ENCODE data around the gene GRM8. TPM values are rescaled to one million over a fixed set of nuclear protein-coding genes. Genes with fewer than 3 reads are reported as not detected.

The GRM8 gene
- polyA plus RNA-seq, 1 donor (not counting 4 experiments of a cell fraction or from before 2014, with no cell fraction given): not detected

DNA sequence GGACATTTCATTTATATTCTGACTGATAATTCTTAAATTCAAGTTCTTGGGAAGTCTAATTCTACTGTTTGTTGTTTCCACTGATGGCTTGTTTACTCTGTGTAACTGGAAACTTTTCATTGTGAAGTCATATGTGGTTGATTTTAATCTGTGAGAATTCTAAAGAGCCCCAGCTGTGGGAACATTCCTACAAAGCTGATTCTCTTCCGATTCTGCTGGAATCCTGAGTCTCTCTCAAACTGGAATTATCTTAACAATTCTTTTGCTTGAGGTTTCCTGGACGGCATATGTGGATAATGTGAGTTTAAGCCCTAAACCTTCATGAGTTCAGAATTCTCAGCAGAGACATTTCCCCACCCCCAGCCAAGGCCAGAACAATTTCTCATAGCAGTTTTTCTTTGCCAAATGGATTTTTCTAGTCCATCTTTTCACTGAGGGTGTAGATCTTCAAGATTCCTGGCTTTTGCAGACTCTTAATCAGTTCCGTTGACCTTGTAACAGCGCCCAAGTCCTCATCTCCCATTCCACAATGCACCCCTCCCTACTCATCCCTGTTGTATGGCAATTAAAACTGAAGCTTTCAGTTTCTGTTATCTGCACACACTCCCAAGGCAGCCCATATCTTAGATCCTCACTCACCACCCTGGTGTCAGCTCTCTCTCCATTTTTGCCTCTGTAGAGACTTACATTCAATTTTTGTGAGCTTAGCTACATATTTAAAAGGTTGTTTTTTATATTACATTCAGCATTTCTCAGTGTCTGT is 37.6 kb downstream of the GRM8 start:
- no peaks in the 10 kb centered on the region for H4K20me1 ChIP-seq (ENCODE audit: control insufficient read depth, extremely low read depth, insufficient read depth, low read length)
- no peak for DNase-seq (ENCODE audit: low read depth, low spot score)
- H3K4me1 ChIP-seq (ENCODE audit: control insufficient read depth, extremely low read depth, insufficient read depth, low read length): no peaks in the 10 kb centered on the region
- H3K9ac ChIP-seq (ENCODE audit: control insufficient read depth, extremely low read depth, insufficient read depth, low read length): no peak overlapping the region
- H3K36me3 ChIP-seq (ENCODE audit: control insufficient read depth in 2 of 2, extremely low read depth in 1 of 2, insufficient read depth in 2 of 2, low read length in 2 of 2): no peaks in the 10 kb centered on the region
- H3K9me3 ChIP-seq (ENCODE audit: control insufficient read depth, low read depth, low read length): no peaks in the 10 kb centered on the region
- no peaks in the 10 kb centered on the region for H3K79me2 ChIP-seq (ENCODE audit: control insufficient read depth, insufficient read depth, low read length)
- no peaks in the 10 kb centered on the region for H3K9me1 ChIP-seq (ENCODE audit: control insufficient read depth, extremely low read depth, insufficient read depth, low read length)
- dilution Hi-C loops (cut with MboI; ENCODE audit: extremely low pct_ligation_motif_present, low sequenced_read_pairs): no loop called here
- TF ChIP-seq, protein P1, sequence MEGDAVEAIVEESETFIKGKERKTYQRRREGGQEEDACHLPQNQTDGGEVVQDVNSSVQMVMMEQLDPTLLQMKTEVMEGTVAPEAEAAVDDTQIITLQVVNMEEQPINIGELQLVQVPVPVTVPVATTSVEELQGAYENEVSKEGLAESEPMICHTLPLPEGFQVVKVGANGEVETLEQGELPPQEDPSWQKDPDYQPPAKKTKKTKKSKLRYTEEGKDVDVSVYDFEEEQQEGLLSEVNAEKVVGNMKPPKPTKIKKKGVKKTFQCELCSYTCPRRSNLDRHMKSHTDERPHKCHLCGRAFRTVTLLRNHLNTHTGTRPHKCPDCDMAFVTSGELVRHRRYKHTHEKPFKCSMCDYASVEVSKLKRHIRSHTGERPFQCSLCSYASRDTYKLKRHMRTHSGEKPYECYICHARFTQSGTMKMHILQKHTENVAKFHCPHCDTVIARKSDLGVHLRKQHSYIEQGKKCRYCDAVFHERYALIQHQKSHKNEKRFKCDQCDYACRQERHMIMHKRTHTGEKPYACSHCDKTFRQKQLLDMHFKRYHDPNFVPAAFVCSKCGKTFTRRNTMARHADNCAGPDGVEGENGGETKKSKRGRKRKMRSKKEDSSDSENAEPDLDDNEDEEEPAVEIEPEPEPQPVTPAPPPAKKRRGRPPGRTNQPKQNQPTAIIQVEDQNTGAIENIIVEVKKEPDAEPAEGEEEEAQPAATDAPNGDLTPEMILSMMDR (optimal IDR thresholded peaks at IDR 0.05 in 1 of 3, IDR thresholded peaks at IDR 0.05 in 1 of 3, conservative IDR thresholded peaks at IDR 0.05 in 1 of 3; ENCODE audit: extremely low read depth in 1 of 3, insufficient read depth in 2 of 3, low read length in 3 of 3): no peak
- TF ChIP-seq EZH2 (IDR thresholded peaks at IDR 0.05; ENCODE audit: low read length): no peak
- H3K4me2 ChIP-seq (ENCODE audit: control insufficient read depth, extremely low read depth, insufficient read depth, low read depth, low read length): no peak overlapping the region
- no peak overlapping the region for H3K27ac ChIP-seq (ENCODE audit: control insufficient read depth, insufficient read depth, low read length)
- FAIRE-seq: no peak
- no peak overlapping the region for H2AFZ ChIP-seq (ENCODE audit: control insufficient read depth, low read length)
- H3K27me3 ChIP-seq (ENCODE audit: control insufficient read depth, extremely low read depth, insufficient read depth, low read length): no peaks in the 10 kb centered on the region
- no peak overlapping the region for H3K4me3 ChIP-seq (ENCODE audit: control insufficient read depth in 2 of 3, extremely low read depth in 1 of 3, insufficient read depth in 2 of 3, low read depth in 1 of 3, low read length in 3 of 3)

DNA sequence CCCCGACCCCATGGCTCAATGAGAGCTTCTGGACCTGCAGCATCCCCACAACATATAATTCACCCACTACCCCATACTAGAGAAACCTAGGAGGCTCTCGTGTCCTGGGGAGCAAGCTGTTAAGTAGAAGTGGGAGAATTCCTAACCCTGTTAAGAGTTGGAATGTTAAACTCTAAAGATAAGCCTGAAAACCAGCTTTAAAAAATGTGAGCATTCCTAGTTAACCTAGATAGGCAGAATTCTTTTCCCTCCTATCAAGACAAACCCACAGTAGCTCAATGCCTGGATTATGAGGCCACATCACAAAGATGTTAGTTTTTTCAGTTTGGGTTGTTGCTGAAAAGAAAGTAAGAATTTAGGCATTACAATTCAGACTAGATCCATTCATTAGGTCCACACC is 42.9 kb downstream of the GRM8 start:
- dilution Hi-C loops (cut with MboI; ENCODE audit: extremely low pct_ligation_motif_present, low sequenced_read_pairs): no loop called here
- H3K4me3 ChIP-seq (ENCODE audit: control insufficient read depth in 2 of 3, extremely low read depth in 1 of 3, insufficient read depth in 2 of 3, low read depth in 1 of 3, low read length in 3 of 3): no peak overlapping the region
- no peaks in the 10 kb centered on the region for H4K20me1 ChIP-seq (ENCODE audit: control insufficient read depth, extremely low read depth, insufficient read depth, low read length)
- H3K27me3 ChIP-seq (ENCODE audit: control insufficient read depth, extremely low read depth, insufficient read depth, low read length): no peaks in the 10 kb centered on the region
- DNase-seq (ENCODE audit: low read depth, low spot score) (no peak), FAIRE-seq (no peak)
- no peak overlapping the region for H3K9ac ChIP-seq (ENCODE audit: control insufficient read depth, extremely low read depth, insufficient read depth, low read length)
- TF ChIP-seq, protein P1 (optimal IDR thresholded peaks at IDR 0.05 in 1 of 3, IDR thresholded peaks at IDR 0.05 in 1 of 3, conservative IDR thresholded peaks at IDR 0.05 in 1 of 3; ENCODE audit: extremely low read depth in 1 of 3, insufficient read depth in 2 of 3, low read length in 3 of 3): no peak
- no peak for TF ChIP-seq EZH2 (IDR thresholded peaks at IDR 0.05; ENCODE audit: low read length)
- no peaks in the 10 kb centered on the region for H3K9me3 ChIP-seq (ENCODE audit: control insufficient read depth, low read depth, low read length)
- H2AFZ ChIP-seq (ENCODE audit: control insufficient read depth, low read length): no peak overlapping the region
- no peak overlapping the region for H3K4me2 ChIP-seq (ENCODE audit: control insufficient read depth, extremely low read depth, insufficient read depth, low read depth, low read length)
- H3K9me1 ChIP-seq (ENCODE audit: control insufficient read depth, extremely low read depth, insufficient read depth, low read length): no peaks in the 10 kb centered on the region
- H3K36me3 ChIP-seq (ENCODE audit: control insufficient read depth in 2 of 2, extremely low read depth in 1 of 2, insufficient read depth in 2 of 2, low read length in 2 of 2): no peaks in the 10 kb centered on the region
- no peaks in the 10 kb centered on the region for H3K4me1 ChIP-seq (ENCODE audit: control insufficient read depth, extremely low read depth, insufficient read depth, low read length)
- H3K27ac ChIP-seq (ENCODE audit: control insufficient read depth, insufficient read depth, low read length): no peak overlapping the region
- H3K79me2 ChIP-seq (ENCODE audit: control insufficient read depth, insufficient read depth, low read length): no peaks in the 10 kb centered on the region
